Measurements from ENCODE around the gene AKNA.

AKNA gene

GRCh38 chr9:114316605-114317230 lies 71.1 kb downstream of the AKNA start:
- no peak for DNase-seq

- no peak for DNase-seq
Measured at GRCh38 chr9:114315723-114316363, 71.9 kb downstream of the AKNA start.

- DNase-seq, result no peak
Measured at GRCh38 chr9:114314881-114315722, 72.7 kb downstream of the AKNA start.

GRCh38 chr9:114314256-114314867 lies 73.4 kb downstream of the AKNA start:
- DNase-seq, result no peak

GRCh38 chr9:114313186-114313585 lies 74.6 kb downstream of the AKNA start:
- DNase-seq, result no peak

- DNase-seq, result no peak
Measured at GRCh38 chr9:114312513-114312875, 75.3 kb downstream of the AKNA start.

- no peak for DNase-seq
Measured at GRCh38 chr9:114311571-114312512, 75.9 kb downstream of the AKNA start.

- no peak for DNase-seq
Measured at GRCh38 chr9:114310471-114311450, 77.0 kb downstream of the AKNA start.

- DNase-seq, result no peak
Measured at GRCh38 chr9:114309096-114309495, 78.7 kb downstream of the AKNA start.

- no peak for DNase-seq
Measured at GRCh38 chr9:114308361-114308950, 79.3 kb downstream of the AKNA start.

GRCh38 chr9:114307899-114308267 lies 79.9 kb downstream of the AKNA start:
- DNase-seq, result no peak

GRCh38 chr9:114304416-114305188 lies 83.2 kb downstream of the AKNA start:
- no peak for DNase-seq

GRCh38 chr9:114303977-114304376 lies 83.8 kb downstream of the AKNA start:
- DNase-seq, result no peak

- DNase-seq, result no peak
Measured at GRCh38 chr9:114303571-114303970, 84.2 kb downstream of the AKNA start.

- no peak for DNase-seq
Measured at GRCh38 chr9:114302727-114303126, 85.1 kb downstream of the AKNA start.

GRCh38 chr9:114301798-114302565 lies 85.8 kb downstream of the AKNA start:
- no peak for DNase-seq

GRCh38 chr9:114300846-114301797 lies 86.7 kb downstream of the AKNA start:
- DNase-seq, result no peak
